CD4-positive, alpha-beta T cell treated with Interleukin-6 for 4 hours (primary cell): Measurements from ENCODE around the gene CLPTM1L.
"Not testable (repeated sequence)": the region's sequence is repeated elsewhere in the genome, so short reads cannot be mapped to it uniquely, and the experiment has no call there.

Experiments
- DNase-seq: peaks from one replicate; pipeline ENCODE4 v3.0.0-alpha.2; 2020; ENCODE audit warnings: mixed read lengths

CLPTM1L gene

DNA sequence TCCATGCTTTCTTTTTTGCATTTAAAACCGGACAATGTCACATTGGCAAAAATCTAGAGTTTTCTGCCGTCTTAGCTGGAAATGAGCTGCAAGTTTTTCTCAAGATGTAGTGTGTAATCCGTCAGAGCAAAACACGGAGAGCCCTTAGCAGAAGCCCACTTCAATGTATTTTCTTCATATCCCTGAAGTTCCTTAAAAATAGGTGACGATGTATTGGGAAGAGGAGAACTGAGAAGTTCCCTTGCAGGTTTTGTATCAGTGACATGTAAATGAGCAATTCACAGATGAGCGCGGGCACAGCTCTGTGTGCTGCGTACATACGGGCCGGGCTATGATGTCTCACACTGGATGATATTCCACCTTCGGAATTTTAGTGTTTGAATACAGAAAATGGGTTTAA is 14.8 kb upstream of the CLPTM1L start:
- DNase-seq = no peak

DNA sequence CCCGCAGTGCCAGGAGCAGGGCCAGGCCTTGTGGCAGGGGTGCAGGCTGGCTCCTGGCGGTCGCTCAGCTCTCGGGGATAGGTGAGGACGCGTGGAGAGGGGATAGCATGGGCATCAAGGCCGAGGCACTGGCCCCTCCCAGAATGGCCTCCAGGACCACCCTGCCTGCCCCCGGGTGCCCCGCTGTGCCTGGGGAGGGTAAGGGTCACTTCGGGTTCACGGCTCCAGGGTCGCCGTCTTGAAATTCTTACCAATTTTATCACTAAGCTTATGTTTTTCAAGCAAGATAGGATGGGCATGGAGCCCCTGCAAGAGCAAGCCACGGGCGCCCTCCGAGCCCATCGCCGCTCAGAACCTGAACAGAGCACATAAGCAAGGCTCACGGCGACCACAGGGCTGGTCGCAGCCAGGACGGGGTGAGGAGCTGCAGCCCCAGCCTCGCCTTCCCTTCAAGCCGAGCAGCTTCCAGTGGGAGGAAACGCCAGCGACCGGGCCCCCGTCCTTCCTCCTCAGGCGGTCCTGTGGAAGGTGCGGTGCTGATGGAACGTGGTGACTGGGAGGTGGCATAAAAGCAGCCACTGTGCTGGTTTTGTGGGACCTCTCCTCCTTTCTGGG is 14.2 kb upstream of the CLPTM1L start:
- no peak for DNase-seq

- DNase-seq = no peak
These were observed 13.8 kb upstream of the CLPTM1L start for GRCh38 chr5:1358726-1359025.

- no peak for DNase-seq
These were observed 13.2 kb upstream of the CLPTM1L start for GRCh38 chr5:1357946-1358725.

GRCh38 chr5:1356873-1357787 is 12.2 kb upstream of the CLPTM1L start:
- DNase-seq = no peak

DNA sequence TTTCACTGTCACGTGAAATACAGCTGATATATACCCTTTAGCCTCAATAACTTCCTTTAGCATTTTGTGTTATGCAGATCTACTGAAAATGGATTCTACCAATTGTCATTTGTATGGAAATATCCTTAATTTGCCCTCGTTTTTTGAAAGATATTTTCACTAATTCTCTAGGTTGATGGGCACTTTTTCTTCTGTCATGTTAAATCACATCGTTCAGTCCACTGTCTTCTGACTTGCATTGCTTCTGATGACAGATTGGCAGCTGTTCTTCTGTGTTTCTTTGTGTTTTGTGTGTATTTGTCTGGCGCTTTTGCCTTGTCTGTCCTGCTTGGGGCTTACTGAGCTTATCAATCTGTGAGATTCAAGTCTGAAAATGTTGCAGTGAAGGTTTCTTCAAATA is 9.7 kb upstream of the CLPTM1L start:
- DNase-seq = no peak

- no peak for DNase-seq
These were observed 7.6 kb upstream of the CLPTM1L start for GRCh38 chr5:1352231-1353219.

DNA sequence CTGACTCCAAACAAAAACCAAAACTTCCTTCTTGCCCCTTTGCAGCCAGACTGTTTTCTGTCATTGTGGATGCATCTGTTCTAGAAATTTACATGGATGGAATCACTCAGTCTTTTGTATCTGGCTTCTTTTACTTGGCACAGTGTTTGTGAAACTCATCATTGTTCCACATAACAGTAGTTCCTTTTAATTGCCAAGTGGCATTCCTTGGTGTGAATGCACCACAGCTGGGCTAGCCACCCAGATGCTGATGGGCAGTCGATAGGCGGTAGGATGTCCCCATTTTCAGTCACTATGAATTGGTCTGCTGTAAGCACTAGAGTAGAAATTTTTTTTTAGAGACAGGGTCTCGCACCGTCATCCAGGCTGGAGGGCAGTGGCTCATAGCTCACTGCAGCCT is 6.3 kb upstream of the CLPTM1L start:
- DNase-seq = no peak

DNA sequence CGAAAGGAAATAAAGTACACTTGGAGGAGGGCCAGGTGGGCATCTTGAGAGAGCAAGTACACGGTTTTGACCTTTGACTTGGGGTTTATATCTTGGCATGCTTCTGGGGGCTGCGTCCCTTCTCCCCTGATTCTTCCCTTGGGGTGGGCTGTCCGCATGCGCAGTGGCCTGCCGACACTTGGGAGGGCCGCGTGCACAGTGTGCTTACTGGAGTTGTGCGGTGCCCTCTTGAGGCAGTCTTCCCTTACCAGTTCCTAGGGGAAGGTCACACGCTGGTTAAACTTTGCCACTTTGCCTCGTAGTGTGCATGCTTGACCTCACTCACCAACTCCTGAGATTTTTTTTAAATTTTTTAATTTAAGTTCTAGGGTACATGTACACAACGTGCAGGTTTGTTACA is 4.3 kb upstream of the CLPTM1L start:
- peak; percentile 15 for DNase-seq

GRCh38 chr5:1348986-1349245 is 4.0 kb upstream of the CLPTM1L start:
- DNase-seq = no peak

DNA sequence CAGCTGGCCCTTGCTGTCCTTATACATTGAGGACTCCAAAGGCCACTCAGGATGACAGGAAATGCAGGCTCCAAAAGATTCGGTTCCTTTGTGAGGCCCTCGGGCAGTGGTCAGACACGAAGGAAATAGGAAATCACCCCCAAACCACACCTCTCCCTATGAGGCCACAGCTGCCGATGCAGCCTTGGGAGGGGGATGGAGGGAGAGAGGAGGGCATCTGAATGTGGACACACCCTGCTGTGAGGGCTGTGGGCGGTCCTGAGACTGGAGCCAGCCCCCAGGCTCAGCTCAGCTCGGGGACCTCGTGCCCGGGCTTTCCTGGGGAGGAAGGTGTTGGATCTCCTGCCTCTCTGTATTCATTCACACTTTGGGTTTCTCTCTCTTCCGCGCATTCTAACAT is 2.7 kb upstream of the CLPTM1L start:
- DNase-seq = no peak

DNA sequence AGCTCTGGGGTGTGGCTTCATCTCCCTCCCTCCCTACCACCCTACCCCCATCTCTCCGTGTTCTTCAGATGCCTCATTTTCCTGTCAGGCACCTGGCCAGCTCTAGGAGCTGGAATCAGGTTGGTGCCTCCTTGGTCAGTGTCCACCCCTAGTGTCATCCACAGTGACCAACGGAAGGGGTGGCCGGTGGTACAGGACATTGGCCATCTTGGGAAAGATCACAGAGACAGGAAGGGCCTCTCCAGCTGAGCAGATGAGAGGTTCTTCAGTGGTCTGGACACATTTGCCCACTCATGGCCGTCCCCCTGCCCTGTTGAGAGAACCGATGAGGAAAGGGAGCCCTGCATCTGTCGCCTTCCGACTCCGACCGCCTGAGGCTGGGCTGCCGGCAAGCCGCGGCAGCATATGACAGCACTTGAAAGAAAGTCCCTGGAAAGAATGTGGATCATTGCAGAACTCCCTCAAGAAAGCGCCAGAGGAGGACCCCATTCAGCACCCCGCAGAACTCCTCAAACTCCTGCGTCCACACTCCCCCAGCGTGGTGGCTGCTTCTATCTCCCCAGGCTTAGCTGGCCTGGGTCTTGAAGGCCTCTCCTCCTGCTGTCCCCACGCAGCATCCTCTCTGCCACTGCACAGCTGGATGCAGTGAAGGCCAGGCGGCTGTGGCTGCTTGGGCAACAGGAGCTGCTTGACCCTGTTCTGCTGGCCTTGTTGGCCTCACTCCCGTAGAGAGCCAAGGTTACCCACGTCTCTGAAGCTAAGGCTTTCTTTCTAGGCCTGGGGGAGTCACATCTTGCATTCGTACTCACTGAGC is 1.9 kb upstream of the CLPTM1L start:
- DNase-seq = no peak

DNA sequence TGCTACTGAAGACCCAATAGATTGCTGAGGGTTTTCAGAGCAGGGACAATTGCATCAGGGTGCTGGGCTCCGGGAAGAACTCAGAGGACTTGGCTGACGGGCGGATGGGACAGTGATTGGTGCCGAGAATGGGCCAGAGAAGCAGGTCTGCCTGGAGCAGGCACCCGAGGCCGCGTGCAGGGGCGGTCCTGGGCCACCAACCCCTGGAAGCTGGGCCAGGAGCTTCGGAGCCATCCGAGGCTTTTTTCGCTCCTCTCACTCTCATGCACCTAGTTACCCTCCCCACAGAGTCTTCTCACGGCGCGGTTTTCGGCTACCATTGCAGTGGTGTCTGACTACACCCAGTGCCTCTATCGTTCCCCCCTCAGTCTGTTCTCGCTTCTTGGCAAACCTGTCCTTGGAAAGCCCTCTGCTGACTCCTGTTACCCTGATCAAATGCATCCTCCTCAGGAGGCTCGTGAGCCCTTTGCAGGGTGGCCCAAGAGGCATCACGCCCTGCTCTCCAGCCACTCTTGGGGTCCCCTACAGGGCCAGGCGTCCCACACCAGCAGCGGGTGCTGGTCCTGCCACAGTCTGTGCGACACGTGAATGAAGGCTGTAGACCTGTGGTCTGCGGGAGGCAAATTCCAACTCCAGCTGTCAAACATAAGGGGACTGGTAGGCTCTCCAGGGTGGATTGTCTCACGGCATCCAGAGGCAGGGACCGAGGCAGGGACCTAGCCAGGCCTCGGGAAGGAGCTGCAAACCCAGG is 1.2 kb upstream of the CLPTM1L start:
- DNase-seq = no peak

- peak; percentile 28 for DNase-seq
These were observed 683 bp downstream of the CLPTM1L start for GRCh38 chr5:1343931-1344901.

DNA sequence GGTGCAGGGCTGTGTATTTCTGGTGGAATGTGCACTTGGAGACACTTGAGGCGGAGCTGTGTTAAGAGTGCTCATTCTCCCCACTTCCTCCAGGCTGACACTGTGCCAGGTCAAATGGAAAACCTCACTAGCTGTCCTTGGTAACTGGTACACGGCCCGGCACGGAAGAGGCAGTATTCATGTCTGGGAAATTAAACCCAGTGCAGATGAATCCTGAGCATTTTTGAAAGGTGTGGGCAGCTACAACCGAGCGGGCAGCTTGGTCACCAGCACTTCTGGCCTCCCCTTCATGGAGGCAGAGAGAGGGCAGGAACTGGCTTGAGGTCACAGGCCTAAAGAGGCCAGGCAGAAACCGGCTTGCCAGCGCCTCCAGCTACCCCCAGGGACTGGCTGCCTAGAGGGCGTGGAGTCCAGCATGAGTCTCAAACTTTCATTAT is 1.6 kb downstream of the CLPTM1L start:
- DNase-seq = no peak

GRCh38 chr5:1342711-1343110 is 2.2 kb downstream of the CLPTM1L start:
- DNase-seq = not testable (repeated sequence)

DNA sequence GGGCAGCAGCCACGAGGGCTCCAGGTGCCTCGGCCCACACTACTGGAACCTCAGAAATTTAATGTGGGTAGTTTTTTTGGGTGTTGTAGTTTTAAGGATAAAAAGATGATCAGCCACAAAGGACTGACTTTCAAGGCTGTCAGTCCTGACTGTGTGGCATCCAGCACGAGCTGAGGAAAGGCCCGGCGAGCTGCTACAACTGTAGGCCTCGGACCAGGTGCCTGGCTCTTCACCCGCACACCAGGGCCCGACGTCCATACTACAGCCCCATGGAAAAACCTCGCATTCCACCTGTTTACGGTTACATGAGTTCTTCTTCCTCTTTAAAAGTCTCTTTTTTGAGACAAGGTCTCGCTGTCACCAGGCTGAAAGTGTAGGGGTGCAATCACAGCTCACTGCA is 2.6 kb downstream of the CLPTM1L start:
- no peak for DNase-seq

DNA sequence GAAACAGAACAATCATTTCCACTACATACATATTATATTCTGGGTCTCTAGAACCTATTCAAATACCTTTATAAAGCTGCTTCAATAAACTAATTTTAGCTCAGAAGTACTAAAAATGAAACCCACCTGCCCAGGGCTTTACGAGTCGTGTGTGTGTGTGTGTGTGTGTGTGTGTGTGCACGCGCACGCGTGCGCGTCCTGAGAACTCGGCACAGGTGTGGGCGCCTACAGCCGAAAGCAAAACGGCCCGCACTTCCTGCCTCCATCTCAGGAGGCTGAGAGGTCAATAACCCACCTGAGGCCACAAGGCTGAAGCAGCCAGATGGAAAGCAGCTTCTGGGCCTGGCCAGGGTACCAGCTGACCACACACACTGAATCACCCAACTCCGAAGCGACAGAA is 3.0 kb downstream of the CLPTM1L start:
- no peak for DNase-seq

GRCh38 chr5:1339818-1340210 is 5.1 kb downstream of the CLPTM1L start:
- not testable (repeated sequence) for DNase-seq
